ENCODE data around the gene PEX5L.

DNA sequence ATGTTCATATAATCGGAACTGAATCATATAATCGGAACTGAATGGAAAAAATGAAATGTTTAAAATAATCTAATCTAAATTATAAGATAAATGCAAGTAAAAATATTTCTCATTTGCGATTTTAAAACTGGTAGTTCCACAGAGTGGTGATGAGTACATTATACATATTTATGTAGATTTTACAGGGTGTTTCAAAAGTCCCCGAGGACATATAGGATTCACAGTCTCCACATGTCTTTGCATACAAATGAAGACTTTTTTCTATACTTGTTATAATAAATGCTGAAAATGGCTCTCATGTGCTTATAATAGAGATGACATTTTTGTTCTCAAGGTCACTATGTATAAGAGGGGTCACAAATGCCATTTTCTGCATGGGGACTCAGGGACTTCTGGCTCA, 139.5 kb downstream of the PEX5L start:
- TF ChIP-seq, protein P1, sequence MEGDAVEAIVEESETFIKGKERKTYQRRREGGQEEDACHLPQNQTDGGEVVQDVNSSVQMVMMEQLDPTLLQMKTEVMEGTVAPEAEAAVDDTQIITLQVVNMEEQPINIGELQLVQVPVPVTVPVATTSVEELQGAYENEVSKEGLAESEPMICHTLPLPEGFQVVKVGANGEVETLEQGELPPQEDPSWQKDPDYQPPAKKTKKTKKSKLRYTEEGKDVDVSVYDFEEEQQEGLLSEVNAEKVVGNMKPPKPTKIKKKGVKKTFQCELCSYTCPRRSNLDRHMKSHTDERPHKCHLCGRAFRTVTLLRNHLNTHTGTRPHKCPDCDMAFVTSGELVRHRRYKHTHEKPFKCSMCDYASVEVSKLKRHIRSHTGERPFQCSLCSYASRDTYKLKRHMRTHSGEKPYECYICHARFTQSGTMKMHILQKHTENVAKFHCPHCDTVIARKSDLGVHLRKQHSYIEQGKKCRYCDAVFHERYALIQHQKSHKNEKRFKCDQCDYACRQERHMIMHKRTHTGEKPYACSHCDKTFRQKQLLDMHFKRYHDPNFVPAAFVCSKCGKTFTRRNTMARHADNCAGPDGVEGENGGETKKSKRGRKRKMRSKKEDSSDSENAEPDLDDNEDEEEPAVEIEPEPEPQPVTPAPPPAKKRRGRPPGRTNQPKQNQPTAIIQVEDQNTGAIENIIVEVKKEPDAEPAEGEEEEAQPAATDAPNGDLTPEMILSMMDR (IDR thresholded peaks at IDR 0.05; ENCODE audit: poor library complexity) = no peak
- TF ChIP-seq EZH2 (IDR thresholded peaks at IDR 0.05; ENCODE audit: borderline replicate concordance) = no peak
- no peak for TF ChIP-seq EZH2phosphoT487 (IDR thresholded peaks at IDR 0.05; ENCODE audit: low read depth, severe bottlenecking, unreplicated experiment)
